GM21825 (cell line): ENCODE results near the gene HEXD.
"Not testable (repeated sequence)": the region's sequence is repeated elsewhere in the genome, so short reads cannot be mapped to it uniquely, and the experiment has no call there.

Experiments used
- ATAC-seq: cut with Tn5 transposase; IDR thresholded peaks from one replicate; pipeline ENCODE4 v1.9.1; 2021; ENCODE audit warnings: mild to moderate bottlenecking, moderate library complexity; ENCODE audit not compliant: unreplicated experiment

The HEXD gene

DNA sequence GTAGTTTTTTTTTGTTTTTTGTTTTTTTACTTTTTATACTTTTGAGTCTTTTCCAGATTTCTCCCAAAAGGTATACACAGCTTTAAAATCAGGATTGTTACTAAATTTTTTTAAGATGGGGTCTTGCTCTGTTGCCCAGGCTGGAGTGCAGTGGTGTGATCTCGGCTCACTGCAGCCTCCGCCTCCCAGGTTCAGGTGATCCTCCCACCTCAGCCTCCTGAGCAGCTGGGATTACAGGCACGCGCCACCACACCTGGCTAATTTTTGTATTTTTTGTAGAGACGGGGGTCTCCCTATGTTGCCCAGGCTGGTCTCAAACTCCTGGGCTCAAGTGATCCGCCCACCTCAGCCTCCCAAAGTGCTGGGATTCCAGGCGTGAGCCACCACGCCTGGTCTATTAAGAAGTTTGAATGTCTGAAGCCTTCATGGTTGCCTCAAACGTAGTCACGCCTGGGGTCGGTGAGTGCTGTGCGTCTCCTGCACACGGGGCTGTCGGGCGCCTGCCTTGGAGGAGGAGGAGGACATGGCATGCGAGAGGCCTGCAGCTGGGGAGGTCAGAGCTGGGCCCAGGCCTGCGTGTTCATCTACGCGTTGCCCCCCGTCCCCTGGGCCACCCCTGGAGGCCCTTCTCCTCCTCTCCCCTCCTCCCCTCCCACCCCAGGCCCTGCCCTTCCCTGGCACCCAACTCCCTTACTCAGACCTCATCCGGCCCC lies 35.8 kb upstream of the HEXD start:
- ATAC-seq = not testable (repeated sequence)

DNA sequence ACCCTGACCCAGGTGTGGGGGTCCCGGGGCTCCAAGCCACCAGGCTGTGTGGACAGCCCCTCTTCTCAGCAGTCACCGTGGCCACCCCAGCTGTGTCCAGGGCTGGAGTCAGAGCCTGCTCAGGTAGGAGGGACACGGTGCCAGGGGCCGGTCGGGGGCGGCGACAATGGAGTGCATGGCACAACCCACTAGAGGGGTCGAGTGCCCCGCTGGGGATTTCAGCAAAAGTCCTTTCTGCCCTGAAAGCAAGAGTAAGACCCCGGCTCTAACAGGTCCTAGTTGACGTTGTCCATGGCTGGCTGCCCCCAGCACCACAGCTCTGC lies 35.3 kb upstream of the HEXD start:
- ATAC-seq = no peak

DNA sequence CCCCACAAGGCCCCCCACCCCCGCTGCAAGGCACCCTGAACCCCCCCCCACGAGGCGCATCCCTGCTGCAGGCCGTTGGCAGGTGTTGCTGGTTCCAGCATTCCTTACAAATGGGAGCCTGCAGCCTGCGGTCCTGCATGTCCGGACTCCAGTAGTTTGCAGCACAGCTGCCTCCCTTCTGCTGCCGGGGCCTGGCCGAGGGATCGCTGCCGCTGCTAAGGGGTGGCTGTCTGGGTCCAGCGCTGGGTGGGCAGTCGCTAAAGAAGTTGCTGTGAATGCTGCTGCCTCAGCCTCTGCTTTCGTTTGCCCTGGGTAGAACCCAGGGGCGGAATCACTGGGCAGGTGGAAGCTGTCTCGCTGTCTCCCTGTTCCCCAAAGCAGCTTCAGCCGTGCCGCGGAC lies 34.7 kb upstream of the HEXD start:
- ATAC-seq = no peak

DNA sequence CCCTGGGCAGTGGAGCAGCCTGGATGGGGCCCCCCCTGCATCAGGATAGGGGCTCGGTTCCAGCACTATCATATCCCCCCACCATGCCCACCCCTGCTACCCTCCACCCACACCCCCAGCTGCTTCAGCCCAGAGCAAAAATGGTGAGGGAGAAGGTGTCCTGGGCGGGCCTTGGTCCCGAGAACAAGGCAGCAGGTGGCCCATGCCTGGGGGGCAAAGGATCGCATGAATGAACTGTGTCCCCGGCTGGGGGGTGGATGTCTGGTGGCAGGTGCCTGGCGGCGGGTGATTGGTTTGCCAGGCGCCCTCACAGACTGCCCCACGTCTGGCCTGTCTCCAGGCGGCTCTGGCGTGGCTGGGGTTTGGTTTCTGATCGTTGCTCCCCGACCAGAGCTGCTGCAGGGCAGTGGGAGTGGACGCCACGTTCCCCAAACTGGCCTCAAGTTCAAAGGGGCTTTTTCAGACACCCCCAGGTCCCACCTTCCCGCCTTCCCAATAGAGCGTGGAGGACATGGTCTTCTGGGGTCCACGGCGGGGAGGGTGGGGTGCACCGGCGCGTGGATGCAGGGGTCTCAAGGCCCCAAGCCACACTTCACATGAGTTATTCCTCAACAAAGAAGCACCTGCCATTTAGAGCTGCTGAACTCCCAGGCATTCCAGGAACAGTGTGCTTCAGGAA lies 34.0 kb upstream of the HEXD start:
- no peak for ATAC-seq

DNA sequence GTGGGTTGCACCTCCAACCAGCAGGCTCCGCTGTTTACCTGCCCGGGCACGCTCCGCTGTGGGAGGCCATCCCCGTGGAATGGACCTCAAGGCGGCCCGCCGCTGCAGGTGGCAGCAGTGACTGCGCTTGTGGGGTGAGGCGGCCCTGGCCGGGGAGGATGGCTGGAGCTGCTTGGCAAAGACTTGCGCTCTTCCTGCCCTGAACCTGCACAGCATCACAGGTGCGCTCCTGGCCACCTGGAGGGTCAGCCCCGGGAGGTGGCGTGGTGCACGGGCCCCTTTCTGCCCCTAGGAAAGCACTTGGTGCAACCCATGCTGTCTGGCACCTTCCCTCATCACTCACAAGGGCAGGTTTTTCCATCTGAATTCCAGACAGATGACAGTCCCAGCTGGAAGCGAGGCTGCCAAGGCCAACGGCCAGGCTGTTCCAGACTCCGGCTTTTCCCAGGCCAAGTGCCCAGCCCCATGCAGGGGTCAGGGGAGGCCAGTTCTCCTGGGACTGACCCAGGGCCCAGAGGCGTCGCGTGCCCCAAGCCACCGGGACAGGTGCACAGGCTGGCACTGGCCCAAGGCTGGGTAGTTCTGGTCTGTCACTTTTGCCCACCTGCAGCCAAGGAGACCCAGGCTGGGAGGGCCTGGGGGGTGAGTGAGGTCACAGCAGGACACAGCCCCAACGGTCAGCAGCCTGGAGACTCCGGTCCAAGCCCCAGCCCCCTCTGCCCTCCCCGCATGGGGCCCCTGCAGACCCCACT lies 33.2 kb upstream of the HEXD start:
- no peak for ATAC-seq

DNA sequence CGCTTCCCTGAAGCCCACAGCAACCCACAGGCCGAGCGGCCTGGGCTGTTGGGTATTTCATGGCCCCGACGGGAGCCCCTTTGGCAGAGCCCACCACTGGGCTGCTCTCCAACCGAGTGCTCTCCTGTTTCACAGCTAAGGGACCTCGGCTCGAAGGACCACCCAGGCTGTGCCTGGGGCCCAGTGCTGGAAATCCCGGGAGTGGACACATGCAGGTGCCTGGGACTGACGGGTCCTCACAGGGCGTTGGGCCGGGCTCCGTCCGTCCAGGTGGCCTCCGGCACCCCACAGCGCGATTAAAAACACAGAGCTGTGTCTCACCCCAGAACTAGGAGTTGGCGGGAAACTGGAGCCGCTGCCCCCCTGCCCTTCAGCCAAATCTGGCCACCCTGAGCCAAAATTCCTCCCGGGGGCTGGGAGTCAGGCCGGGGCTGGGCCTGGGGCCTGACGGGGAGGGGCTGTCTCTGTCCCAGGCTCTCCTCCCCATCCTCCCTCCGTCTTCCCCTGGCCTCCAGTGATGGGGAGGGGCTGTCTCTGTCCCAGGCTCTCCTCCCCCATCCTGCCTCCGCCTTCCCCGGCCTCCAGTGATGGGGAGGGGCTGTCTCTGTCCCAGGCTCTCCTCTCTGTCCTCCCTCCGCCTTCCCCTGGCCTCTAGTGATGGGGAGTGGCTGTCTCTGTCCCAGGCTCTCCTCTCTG lies 32.4 kb upstream of the HEXD start:
- no peak for ATAC-seq

DNA sequence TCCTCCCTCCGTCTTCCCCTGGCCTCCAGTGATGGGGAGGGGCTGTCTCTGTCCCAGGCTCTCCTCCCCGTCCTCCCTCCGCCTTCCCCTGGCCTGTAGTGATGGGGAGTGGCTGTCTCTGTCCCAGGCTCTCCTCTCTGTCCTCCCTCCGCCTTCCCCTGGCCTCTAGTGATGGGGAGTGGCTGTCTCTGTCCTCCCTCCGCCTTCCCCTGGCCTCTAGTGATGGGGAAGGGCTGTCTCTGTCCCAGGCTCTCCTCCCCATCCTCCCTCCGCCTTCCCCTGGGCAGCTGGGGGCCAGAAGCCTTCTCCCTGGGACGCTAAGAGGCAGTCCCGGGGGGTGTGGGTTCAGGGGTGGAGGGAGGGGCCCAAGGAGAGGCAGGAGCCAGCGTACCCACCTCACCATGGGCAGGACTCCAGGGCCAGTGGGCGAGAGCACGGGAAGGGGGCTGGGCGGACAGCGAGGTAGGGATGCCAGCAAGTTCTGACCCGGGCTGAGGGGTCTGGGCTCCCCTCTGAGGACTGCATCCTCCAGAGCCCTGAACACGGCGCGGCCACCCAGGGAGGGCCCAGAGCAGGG lies 31.8 kb upstream of the HEXD start:
- no peak for ATAC-seq

DNA sequence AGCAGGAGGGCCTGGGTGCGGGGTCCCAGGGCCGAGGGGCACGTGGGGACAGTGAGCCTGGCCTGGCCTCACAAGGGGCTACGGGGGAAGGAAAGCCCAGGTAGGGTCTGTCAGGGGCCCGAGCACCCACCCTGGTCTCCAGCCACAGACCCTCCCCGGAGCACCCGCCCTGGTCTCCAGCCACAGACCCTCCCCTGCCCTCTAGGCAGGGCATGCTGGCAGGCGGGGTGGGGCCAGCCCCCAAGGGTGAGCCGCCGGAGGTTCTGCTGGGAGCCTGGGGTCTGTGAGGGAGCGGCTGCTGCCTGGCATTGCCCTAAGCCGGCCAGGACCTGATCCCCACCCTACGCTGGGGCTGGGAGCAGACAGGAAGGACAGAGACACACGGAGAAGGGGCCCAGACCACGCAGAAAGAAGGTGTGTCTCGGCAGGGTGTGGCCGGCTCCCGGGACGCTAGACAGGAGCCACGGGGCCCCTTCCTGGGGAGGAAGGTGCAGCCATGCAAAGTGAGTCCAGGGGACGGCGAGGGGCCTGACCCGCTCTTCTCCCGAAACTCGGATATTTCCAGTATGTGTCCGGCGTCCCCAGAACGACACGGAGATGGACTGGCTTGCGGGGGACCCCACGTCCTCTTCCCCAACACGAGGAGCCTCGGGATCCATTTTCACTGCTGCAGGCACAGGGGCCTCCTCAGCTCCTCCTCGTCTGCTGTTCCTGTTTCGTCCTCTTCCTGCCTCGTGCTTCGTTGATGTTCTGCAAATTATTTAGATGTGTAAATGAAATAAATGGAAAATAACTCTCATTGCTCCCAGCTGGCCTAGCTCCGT lies 31.1 kb upstream of the HEXD start:
- no peak for ATAC-seq

DNA sequence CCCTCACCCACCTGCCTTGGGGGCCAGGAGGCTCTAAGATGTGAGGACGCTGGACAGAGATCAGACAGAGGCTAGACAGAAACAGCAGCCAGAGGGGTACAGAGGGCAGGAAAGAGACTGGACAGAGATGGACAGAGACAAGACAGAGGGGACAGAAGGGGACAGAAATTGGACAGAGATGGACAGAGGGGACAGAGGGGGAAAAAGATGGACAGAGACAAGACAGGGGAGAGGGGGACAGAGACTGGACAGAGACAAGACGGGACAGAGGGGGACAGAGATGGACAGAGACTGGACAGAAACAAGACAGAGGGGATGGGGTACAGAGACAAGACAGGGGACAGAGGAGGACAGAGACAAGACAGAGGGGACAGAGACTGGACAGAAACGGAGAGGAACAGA lies 30.4 kb upstream of the HEXD start:
- no peak for ATAC-seq

DNA sequence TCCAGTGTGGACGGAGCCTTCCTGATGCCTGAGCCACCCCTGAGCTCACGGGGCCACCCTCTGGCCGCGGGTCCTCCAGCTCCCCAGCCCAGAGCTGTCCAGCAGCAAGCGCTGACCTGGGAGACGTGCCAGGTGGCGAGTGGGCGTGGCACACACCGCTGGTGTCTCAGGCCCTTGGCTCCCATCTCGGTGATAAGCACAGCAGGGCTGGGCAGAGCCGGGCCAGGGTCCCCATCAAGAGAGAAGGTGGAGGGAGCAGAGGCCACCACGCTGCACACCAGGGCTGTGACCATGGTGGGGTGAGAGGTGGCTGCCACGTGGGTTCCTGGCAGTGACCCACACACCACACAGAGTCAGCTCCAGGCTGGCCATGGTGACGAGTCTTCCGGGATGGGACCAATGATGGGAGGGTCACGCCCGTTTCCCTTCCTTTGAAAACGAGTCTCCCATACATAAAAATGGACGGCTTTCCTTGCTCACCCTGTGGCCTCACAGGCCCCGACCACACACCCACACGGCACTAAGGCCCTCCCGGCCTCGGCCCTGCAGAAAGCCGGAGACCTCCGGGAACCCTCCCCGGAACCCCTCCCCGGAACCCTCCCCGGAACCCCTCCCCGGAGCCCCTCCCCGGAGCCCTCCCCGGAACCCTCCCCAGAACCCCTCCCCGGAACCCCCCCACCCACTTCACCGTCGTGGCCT lies 29.8 kb upstream of the HEXD start:
- no peak for ATAC-seq

DNA sequence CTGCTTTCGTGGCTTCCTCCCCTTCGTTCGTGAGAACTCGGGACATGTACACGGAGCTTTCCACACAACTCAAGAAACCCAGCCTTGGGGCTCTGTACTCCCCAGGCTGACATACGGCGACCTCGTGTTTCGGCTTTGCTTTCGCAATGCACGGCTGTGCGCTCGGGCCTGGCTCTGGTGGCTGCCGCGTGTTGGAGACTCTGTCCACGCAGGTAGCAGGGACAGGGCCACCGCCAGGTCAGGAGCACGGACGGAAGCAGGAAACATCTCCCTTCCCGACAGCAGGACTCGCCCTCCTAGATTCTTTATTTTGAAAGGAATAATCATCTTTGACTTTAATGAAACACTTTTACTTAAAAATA lies 29.2 kb upstream of the HEXD start:
- no peak for ATAC-seq

DNA sequence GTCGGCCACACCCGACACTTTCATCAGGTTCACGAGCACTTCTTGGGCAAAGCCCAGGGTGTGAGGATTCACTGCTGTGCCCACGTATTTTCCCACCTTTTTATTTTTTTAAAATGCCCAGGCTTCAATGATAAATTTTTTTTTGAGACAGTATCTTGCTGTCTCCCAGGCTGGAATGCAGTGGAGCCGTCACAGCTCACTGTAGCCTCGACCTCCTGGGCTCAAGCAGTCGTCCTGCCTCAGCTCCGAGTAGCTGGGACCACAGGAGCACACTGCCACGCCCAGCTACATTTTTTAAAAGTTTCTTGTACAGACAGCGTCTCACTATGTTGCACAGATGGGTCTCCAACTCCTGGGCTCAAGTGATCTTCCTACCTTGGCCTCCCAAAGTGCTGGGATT lies 28.8 kb upstream of the HEXD start:
- no peak for ATAC-seq

DNA sequence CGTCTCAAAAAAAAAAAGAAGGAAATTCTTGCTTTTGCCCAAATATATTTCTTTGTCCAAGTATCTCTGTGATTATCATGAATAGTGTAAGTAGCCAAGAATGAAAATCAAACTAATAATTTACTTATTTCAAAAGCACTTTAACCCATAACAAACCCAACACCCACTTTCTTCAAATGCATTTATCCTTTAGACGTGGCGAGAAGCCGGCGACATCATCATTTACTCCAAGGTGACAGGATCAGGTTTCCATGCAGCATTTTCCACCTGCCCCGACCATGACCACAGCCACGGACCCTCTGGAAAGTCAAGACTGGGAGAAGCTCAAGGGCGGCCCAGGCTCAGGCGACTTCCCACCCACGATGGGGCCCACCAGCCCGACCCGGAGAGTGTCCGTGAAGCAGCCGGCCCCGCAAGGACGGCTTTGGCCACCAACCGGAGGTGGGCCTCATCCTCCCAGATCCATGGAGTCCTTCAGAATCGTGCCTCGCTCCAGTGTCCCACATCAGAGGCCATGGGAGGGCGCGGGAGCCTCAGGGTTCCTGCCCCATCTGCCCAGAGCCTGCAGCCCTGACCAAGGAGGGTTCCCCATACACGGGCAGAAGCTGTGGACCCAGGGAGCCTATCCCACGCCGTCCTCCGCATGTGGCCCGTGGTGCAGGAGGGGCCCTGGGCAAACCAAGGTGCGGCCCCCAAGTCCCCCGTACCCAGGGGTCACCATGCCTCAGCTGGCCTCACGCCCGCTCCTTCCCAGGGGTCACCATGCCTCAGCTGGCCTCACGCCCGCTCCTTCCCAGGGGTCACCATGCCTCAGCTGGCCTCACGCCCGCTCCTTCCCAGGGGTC lies 27.9 kb upstream of the HEXD start:
- no peak for ATAC-seq

DNA sequence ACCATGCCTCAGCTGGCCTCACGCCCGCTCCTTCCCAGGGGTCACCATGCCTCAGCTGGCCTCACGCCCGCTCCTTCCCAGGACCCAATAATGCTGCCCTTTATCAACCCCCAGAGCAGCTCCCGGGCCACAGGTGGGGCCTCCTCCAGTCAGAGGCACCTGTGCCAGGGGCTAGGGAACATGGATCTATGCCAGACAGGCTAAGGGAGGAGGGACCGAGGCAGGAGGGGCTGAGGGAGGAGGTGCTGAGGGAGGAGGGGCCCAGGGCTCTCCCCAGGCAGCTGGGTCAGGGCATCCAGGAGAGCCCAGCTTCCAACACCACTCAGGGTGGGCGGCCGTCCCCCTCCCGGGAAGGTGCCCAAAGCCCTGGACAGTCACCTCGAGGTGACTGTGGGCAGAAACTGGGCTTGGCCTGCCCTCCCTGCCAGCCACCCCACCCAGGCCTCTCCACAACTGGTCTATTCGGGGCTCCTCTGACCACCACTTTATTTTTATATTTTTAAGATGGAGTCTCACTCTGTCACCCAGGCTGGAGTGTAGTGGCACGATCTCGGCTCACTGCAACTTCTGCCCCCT lies 27.2 kb upstream of the HEXD start:
- ATAC-seq = no peak

DNA sequence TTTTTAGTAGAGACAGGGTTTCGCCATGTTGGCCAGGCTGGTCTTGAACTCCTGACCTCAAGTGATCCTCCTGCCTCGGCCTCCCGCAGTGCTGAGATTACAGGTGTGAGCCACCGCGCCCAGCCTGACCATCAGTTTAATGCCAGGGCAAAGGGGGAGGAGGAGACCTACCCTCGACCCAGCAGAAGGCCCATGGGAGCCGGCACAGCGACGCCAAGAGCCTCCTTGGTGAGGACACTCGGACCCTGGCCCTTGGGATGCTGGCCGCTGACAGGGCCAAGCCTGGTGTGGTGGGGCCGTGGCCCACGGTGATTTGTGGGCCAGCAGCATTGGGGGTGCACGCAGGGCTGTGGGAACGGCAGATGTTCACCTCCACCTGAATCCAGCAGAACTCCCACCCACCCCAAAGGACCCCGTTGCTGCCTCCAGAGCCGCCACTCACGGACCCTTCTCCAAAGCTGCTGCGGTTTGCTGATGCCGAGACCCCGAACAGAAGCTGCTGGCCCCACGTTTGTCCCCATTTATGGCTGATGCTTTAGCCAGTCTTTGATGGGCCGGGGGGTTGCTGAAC lies 26.6 kb upstream of the HEXD start:
- no peak for ATAC-seq

DNA sequence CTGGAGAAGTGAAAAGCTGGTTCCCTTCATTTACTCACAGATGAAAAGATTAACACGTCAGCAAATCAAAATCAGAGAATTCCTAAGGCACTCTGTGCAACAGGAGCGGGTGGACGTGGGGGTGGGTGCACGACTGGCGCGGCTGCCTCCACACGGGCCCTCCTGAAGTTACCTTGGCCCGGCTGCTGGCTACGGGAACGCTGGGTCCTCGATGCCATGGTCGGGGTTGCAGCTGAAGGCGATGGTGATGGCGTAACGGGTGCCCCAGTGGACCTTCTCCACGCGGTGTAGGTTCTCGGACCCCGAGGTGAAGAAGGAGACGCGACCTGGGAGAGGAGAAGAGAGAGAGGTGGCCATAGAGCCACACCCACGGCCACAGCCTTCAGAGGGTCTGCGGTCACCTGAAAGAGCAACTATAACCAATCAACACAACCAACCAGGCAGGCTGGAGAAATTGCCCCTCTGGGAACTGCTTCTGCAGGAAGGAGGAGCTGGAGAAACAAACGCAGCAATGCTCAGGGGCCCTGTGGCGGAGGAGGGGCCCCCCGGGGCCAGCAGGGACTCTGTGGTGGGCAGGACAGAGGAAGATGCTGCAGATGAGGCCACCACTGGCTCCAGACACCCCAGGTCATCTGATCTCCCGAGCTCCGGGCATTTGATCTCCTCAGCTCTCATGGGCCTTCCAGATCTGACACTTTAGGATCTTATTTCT lies 25.8 kb upstream of the HEXD start:
- ATAC-seq = no peak

DNA sequence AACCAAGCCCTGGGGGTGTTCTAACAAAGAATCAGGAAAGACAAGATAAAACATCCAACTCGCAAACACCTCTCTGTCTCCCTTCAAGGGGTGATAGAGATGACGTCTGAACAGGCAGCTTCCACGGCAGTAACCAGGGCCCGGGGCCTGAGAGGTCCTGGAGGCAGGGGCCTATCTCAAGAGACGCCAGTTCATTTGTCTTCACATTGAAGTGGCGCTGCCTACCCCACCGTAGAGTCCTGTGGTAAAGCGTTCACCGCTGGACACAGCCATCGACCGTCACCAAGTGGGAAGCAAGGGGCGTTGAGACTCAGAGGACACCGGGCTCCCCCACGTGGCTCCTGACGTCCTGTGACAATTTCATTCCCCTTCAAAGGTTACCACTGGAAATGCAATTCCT lies 25.2 kb upstream of the HEXD start:
- ATAC-seq = no peak

DNA sequence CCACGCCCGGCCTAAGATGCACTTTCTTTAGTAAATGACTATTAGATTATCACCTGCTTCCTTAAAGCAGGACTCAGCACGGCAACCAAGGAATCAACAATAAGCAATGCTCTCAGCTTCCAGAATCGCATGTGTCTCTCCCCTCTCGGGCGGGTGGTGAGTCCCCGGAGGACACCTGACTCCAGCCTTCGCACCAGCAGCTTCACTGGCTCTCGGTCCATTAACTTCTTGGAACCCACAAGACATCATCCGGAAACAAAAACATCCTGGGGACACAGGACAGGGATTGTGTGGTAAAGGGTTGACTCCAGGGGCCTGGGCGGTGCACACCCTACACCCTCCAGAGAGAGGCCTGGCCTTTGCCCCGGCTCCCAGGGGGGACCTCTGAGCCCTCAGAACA lies 23.9 kb upstream of the HEXD start:
- ATAC-seq = no peak
